ENCODE data around the gene TMC8.

TMC8 gene

DNA sequence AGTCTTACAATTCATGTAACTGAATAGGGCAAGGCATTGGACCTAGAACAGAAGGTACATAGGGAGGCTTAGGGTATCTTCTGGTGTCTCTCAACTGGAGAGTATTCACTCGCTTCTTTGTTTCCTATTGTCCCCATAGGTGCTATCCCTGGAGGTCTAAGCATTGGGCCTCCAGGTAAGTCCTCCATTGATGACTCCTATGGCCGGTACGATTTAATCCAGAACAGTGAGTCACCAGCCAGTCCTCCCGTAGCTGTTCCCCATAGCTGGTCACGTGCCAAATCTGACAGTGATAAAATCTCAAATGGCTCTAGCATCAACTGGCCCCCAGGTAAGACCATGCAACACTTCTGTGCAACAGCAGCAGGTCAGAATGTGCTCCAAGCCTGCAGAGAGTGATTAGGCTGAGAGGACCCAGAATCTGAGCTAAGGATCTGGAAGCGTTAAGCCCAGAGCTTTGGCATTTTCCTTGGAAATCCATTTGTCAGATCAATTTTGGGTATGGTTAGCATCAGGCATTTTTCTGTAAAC lies 37.7 kb upstream of the TMC8 start:
- DNase-seq (ENCODE audit: low read depth), result no peak
- TF ChIP-seq, protein P1, sequence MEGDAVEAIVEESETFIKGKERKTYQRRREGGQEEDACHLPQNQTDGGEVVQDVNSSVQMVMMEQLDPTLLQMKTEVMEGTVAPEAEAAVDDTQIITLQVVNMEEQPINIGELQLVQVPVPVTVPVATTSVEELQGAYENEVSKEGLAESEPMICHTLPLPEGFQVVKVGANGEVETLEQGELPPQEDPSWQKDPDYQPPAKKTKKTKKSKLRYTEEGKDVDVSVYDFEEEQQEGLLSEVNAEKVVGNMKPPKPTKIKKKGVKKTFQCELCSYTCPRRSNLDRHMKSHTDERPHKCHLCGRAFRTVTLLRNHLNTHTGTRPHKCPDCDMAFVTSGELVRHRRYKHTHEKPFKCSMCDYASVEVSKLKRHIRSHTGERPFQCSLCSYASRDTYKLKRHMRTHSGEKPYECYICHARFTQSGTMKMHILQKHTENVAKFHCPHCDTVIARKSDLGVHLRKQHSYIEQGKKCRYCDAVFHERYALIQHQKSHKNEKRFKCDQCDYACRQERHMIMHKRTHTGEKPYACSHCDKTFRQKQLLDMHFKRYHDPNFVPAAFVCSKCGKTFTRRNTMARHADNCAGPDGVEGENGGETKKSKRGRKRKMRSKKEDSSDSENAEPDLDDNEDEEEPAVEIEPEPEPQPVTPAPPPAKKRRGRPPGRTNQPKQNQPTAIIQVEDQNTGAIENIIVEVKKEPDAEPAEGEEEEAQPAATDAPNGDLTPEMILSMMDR (IDR thresholded peaks at IDR 0.05; ENCODE audit: insufficient read depth, low read depth, low read length, missing control alignments), result no peak
- H3K4me3 ChIP-seq (ENCODE audit: low read depth, low read length), result no peak overlapping the region

DNA sequence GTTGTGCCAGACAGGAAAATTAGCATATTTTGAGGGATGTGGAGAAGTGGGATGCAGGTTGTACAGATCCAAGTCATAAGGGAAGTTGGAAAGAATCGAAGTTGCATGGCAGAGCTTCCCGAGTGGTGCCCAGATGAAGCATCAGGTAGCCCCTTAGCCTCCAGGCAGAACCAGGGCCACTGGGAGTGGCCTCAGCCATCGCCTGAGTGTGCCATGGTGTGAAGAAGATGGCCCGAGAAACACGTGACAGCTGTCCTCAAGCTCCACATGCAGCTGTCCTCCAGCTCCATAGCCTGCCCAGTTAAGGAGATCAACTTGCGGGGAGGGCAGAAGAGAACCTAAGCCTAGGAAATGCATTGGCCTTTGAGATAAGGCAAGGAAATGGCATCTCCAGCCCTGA lies 35.5 kb upstream of the TMC8 start:
- DNase-seq (ENCODE audit: low read depth), result no peak
- no peak overlapping the region for H3K4me3 ChIP-seq (ENCODE audit: low read depth, low read length)
- TF ChIP-seq, protein P1 (IDR thresholded peaks at IDR 0.05; ENCODE audit: insufficient read depth, low read depth, low read length, missing control alignments), result no peak

DNA sequence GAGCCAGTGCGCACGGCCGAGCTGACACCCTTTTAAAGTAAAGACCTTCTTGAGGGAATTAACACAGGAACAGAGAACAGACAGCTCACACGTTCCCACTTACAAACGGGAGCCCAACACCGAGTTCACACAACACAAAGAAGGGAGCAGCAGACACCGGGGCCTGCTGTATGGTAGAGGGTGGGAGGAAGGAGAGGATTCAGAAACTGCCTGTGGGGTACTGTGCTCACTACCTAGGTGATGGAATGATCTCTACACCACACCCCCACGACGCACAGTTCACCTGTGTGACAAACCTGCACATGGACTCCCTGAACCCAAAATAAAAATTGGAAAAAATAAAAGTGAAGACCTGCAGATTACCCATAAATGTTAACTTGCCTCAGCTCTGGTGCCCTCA lies 34.5 kb upstream of the TMC8 start:
- H3K4me3 ChIP-seq (ENCODE audit: low read depth, low read length), result no peak overlapping the region
- no peak for DNase-seq (ENCODE audit: low read depth)
- TF ChIP-seq, protein P1 (IDR thresholded peaks at IDR 0.05; ENCODE audit: insufficient read depth, low read depth, low read length, missing control alignments), result no peak

DNA sequence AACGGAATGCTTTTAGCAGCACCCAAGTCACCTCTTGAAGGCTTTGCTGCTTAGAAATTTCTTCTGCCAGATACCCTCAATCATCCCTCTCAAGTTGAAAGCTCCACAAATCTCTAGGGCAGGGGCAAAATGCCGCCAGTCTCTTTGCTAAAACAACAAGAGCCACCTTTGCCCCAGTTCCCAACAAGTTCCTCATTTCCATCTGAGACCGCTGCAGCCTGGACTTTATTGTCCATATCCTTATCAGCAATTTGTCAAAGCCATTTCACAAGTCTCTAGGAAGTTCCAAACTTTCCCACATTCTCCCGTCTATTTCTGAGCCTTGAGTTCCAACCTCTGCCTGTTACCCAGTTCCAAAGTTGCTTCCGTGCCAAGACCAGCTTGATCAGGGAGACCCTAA lies 29.5 kb upstream of the TMC8 start:
- TF ChIP-seq, protein P1 (IDR thresholded peaks at IDR 0.05; ENCODE audit: insufficient read depth, low read depth, low read length, missing control alignments), result no peak
- DNase-seq (ENCODE audit: low read depth), result no peak

DNA sequence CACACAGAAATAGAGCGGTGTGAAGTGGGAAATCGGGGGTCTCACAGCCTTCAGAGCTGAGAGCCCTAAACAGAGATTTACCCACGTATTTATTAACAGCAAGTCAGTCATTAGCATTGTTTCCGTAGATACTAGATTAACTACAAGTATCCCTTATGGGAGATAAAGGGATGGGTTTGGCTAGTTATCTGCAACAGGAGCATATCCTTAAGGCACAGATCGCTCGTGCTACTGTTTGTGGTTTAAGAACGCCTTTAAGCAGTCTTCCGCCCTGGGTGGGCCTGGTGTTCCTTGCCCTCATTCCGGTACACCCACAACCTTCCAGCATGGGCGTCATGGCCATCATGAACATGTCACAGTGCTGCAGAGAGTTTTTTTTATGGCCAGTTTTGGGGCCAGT lies 29.0 kb upstream of the TMC8 start:
- H3K4me3 ChIP-seq (ENCODE audit: low read depth, low read length), result no peak overlapping the region
- no peak for DNase-seq (ENCODE audit: low read depth)
- TF ChIP-seq, protein P1 (IDR thresholded peaks at IDR 0.05; ENCODE audit: insufficient read depth, low read depth, low read length, missing control alignments), result no peak

More for the DNA sequence above, 29.5 kb upstream of the TMC8 start:
- no peak overlapping the region for H3K4me3 ChIP-seq (ENCODE audit: low read depth, low read length)

DNA sequence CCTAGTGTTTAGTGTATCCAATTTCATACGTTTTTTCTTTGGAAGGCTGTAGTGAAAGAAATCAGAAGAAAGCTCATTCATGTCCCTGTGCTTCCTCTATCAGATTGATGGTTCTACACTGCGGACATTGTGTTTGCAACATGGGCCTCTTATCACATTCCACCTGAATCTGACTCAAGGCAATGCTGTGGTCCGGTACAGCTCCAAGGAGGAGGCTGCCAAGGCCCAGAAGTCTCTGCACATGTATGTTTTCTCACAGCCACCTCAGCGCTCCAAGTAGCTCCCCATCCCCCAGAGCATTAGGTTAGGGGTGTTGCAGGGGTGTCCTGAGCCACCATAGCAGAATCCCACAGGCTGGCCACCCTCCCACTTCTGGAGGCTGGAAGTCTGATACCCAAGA lies 27.3 kb upstream of the TMC8 start:
- no peak for DNase-seq (ENCODE audit: low read depth)
- TF ChIP-seq, protein P1 (IDR thresholded peaks at IDR 0.05; ENCODE audit: insufficient read depth, low read depth, low read length, missing control alignments), result no peak
- H3K4me3 ChIP-seq (ENCODE audit: low read depth, low read length), result no peak overlapping the region

DNA sequence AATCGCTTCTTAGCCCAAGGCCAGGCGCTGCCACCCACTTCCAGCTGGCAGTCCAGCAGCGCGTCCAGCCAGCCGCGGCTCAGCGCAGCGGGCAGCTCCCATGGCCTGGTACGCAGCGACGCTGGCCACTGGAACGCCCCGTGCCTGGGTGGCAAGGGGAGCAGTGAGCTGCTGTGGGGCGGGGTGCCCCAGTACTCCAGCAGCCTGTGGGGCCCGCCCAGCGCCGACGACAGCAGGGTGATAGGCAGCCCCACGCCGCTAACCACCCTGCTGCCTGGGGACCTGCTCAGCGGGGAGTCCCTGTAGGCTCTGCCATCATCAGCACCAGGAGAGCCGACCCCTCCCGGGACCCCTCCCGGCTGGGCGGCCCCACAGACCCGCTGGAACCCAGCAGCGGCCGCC lies 26.0 kb upstream of the TMC8 start:
- TF ChIP-seq, protein P1 (IDR thresholded peaks at IDR 0.05; ENCODE audit: insufficient read depth, low read depth, low read length, missing control alignments), result no peak
- no peak overlapping the region for H3K4me3 ChIP-seq (ENCODE audit: low read depth, low read length)
- DNase-seq (ENCODE audit: low read depth), result no peak

All from GM12865 (cell line).